CD8-positive, alpha-beta memory T cell (primary cell): ENCODE data around the gene VPS13A. TPM values are rescaled to one million over a fixed set of nuclear protein-coding genes. Genes with fewer than 3 reads are reported as not detected.
"Not testable (repeated sequence)": the region's sequence is repeated elsewhere in the genome, so short reads cannot be mapped to it uniquely, and the experiment has no call there.

ENCODE experiments used
- CTCF ChIA-PET: fragments of 350-600 bp; sonication (Branson Sonifier 250); formaldehyde crosslinking; loops from one replicate; lab custom pipeline; 2021; ENCODE audit warnings: antibody characterized with exemption; lab: Charles Lee
- POLR2A ChIA-PET: fragments of 350-600 bp; sonication (Branson Sonifier 250); formaldehyde crosslinking; loops from one replicate; lab custom pipeline; 2021; ENCODE audit warnings: antibody characterized with exemption; lab: Charles Lee
- DNase-seq, 5 donors: peaks; one replicate each; pipeline versions ENCODE4 v3.0.0 to v3.0.0-alpha.2; 2020 to 2022; ENCODE audit warnings: mixed read lengths in 1 of 5
- H3K27ac ChIP-seq: one replicate; pipeline ENCODE4 v1.7.0; 2013; ENCODE audit warnings: low read depth, mild to moderate bottlenecking, low read length, moderate library complexity
- H3K27me3 ChIP-seq: 2 replicates; pipeline ENCODE4 v1.7.0; 2013; ENCODE audit warnings: low read length, mild to moderate bottlenecking; ENCODE audit not compliant: insufficient read depth, poor library complexity, severe bottlenecking
- H3K36me3 ChIP-seq: 2 replicates; pipeline ENCODE4 v1.7.0; 2013; ENCODE audit warnings: mild to moderate bottlenecking, low read length, moderate library complexity; ENCODE audit not compliant: insufficient read depth
- H3K4me1 ChIP-seq: 2 replicates; pipeline ENCODE4 v1.7.0; 2013; ENCODE audit warnings: mild to moderate bottlenecking, low read length, moderate library complexity; ENCODE audit not compliant: insufficient read depth
- H3K4me3 ChIP-seq: 2 replicates; pipeline ENCODE4 v1.7.0; 2013; ENCODE audit warnings: mild to moderate bottlenecking, low read length
- H3K9me3 ChIP-seq: 2 replicates; pipeline ENCODE4 v1.7.0; 2013; ENCODE audit warnings: mild to moderate bottlenecking, low read length
- H3K27ac Mint-ChIP-seq, 8 donors: one replicate each; pipeline ENCODE4 v1.8.0; 2020 to 2021; ENCODE audit warnings: mixed read lengths in 8 of 8, mild to moderate bottlenecking in 6 of 8, inconsistent platforms in 3 of 8, moderate library complexity in 3 of 8
- H3K27me3 Mint-ChIP-seq, 2 donors: one replicate each; pipeline ENCODE4 v1.8.0; 2020 to 2021; ENCODE audit warnings: mixed read lengths in 2 of 2, mild to moderate bottlenecking in 1 of 2, moderate library complexity in 1 of 2
- H3K36me3 Mint-ChIP-seq, 3 donors: one replicate each; pipeline ENCODE4 v1.8.0; 2020 to 2021; ENCODE audit warnings: mixed read lengths in 3 of 3, inconsistent platforms in 1 of 3, mild to moderate bottlenecking in 1 of 3
- H3K4me1 Mint-ChIP-seq, 3 donors: one replicate each; pipeline ENCODE4 v1.8.0; 2020 to 2021; ENCODE audit warnings: mixed read lengths in 3 of 3, inconsistent platforms in 1 of 3, mild to moderate bottlenecking in 1 of 3
- H3K4me3 Mint-ChIP-seq, 7 donors: one replicate each; pipeline ENCODE4 v1.8.0; 2020 to 2021; ENCODE audit warnings: mixed read lengths in 7 of 7, mild to moderate bottlenecking in 6 of 7, moderate library complexity in 4 of 7, inconsistent platforms in 2 of 7
- H3K9me3 Mint-ChIP-seq, 5 donors: one replicate each; pipeline ENCODE4 v1.8.0; 2020 to 2022; ENCODE audit warnings: mixed read lengths in 5 of 5, mild to moderate bottlenecking in 3 of 5, moderate library complexity in 2 of 5, inconsistent platforms in 1 of 5
- polyA plus RNA-seq: library from polyadenylated mRNA; unstranded; fragments of 300-500 nt; fragmentation: Illumina TruSeq; gene quantifications from one replicate; pipeline ENCODE4 v1.2.3, GENCODE V29; 2021
- total RNA-seq, 2 experiments: library from RNA; stranded (reverse); gene quantifications; one replicate each; pipeline ENCODE4 v1.2.3, GENCODE V29; 2021

Gene VPS13A
- total and polyA plus RNA-seq, 3 experiments from 2014 or later, result 4.4 to 29.8 (median 29.7) TPM

DNA sequence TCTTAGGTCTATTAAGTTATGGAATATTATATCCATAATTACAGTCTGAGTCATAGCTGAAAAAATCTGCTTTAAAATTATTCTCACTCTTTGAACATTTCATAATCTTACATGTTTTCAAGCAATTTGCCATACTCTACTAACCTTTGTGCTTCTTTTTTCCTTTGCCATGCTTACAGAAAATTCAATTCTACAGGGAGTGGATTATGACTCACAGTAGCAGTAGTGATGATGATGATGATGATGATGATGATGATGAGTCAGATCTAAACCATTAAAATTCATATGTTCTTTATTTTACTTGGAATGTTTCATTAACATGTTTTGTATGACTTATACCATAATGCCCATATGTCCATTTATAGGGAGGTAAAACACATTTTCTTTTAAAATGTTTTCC, 207.1 kb downstream of the VPS13A start:
- Mint-ChIP-seq H3K27ac (peak overlapping the region in 1 of 8 donors; percentile 6), H3K4me1 (no peaks in the 10 kb centered on the region), H3K9me3 (no peaks in the 10 kb centered on the region), H3K27me3 (no peaks in the 10 kb centered on the region), H3K4me3 (no peak overlapping the region), H3K36me3 (peaks cover 6 to 27% (median 7%) of the 10 kb centered on the region in 3 donors)
- no peak overlapping the region for H3K4me3 ChIP-seq
- no peaks in the 10 kb centered on the region for H3K4me1 ChIP-seq
- no peaks in the 10 kb centered on the region for H3K36me3 ChIP-seq
- no peaks in the 10 kb centered on the region for H3K9me3 ChIP-seq
- CTCF ChIA-PET, result no interaction called here
- H3K27ac ChIP-seq, result no peak overlapping the region
- DNase-seq, result no peak
- POLR2A ChIA-PET, result no interaction called here
- no peaks in the 10 kb centered on the region for H3K27me3 ChIP-seq

DNA sequence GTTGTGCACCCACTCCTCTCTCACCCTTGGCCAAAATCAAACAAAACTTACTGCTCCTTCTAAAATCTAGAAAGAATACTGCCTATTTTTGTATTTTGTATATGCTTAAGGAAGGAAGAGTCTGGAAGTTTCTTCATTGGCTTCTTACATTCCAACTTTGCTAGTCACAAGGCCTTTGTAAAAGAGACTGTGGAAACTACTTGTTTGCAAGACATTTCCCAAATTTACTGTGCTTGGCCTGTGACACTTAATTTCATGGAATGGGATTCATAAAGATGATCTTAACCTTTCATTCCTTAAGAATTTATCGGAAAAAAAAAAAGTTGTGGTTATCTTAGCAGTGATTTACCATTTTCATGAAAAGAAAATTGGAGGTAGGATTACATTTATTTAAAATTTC, 208.9 kb downstream of the VPS13A start:
- CTCF ChIA-PET, result no interaction called here
- DNase-seq, result no peak
- no peaks in the 10 kb centered on the region for H3K36me3 ChIP-seq
- Mint-ChIP-seq H3K27ac (no peak overlapping the region), H3K9me3 (no peaks in the 10 kb centered on the region), H3K4me1 (no peaks in the 10 kb centered on the region), H3K36me3 (peaks cover 11 to 30% (median 15%) of the 10 kb centered on the region in 3 donors), H3K4me3 (no peak overlapping the region), H3K27me3 (no peaks in the 10 kb centered on the region)
- H3K27me3 ChIP-seq, result no peaks in the 10 kb centered on the region
- POLR2A ChIA-PET, result no interaction called here
- H3K4me1 ChIP-seq, result no peaks in the 10 kb centered on the region
- H3K9me3 ChIP-seq, result no peaks in the 10 kb centered on the region
- H3K4me3 ChIP-seq, result no peak overlapping the region
- H3K27ac ChIP-seq, result no peak overlapping the region

DNA sequence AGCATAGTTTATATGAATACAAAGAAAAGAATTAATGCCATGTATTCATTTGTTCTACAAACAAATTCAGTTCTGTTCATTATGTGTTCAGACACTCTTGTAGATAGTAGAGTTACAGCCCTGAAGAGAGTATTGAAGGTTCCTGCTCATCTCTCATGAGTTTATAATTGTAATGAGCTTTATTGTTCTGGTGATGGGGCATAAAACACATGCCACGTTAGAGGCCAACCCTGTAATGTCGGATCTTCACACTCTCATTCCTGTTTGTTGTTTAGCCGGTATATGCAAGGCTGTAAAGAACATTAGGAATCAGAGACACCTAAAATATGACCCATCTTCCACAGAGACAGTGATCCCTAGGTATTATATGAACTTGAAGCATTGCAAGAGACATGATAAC, 214.5 kb downstream of the VPS13A start:
- H3K9me3 Mint-ChIP-seq, result no peaks in the 10 kb centered on the region
- no peak overlapping the region for H3K27ac Mint-ChIP-seq
- peaks cover 7 to 12% (median 9%) of the 10 kb centered on the region in 3 donors for H3K36me3 Mint-ChIP-seq
- H3K27me3 Mint-ChIP-seq, result no peaks in the 10 kb centered on the region
- H3K9me3 ChIP-seq, result no peaks in the 10 kb centered on the region
- DNase-seq, result no peak
- H3K36me3 ChIP-seq, result no peaks in the 10 kb centered on the region
- no peaks in the 10 kb centered on the region for H3K27me3 ChIP-seq
- H3K4me3 Mint-ChIP-seq, result no peak overlapping the region
- H3K4me3 ChIP-seq, result no peak overlapping the region
- ChIA-PET POLR2A (no interaction called here), CTCF (no interaction called here)
- no peaks in the 10 kb centered on the region for H3K4me1 Mint-ChIP-seq
- no peak overlapping the region for H3K27ac ChIP-seq
- no peaks in the 10 kb centered on the region for H3K4me1 ChIP-seq

DNA sequence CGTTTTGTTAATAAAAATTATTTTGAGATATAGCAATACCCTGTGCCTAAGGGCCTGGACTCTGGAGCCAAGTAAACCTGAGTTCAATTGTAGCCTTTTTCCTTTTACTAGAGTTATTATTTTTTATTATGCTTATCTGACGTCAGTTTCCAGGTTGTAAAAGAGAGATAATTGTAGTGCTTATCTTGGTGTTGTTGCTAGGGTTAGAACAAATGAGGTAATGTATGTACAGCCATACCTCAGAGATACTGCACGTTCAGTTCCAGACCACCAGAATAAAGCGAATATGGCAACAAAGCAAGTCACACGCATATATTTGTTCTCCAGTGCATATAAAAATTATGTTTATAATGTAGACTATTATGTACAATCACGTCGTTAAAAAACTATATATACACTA, 215.0 kb downstream of the VPS13A start:
- Histone ChIP-seq H3K36me3 (no peaks in the 10 kb centered on the region), H3K4me3 (no peak overlapping the region), H3K27ac (no peak overlapping the region), H3K9me3 (no peaks in the 10 kb centered on the region), H3K4me1 (no peaks in the 10 kb centered on the region), H3K27me3 (no peaks in the 10 kb centered on the region)
- no peak for DNase-seq
- CTCF ChIA-PET, result no interaction called here
- H3K4me1 Mint-ChIP-seq, result no peaks in the 10 kb centered on the region
- no peaks in the 10 kb centered on the region for H3K27me3 Mint-ChIP-seq
- H3K4me3 Mint-ChIP-seq, result no peak overlapping the region
- peak overlapping the region in 1 of 8 donors; percentile 12 for H3K27ac Mint-ChIP-seq
- no peaks in the 10 kb centered on the region for H3K9me3 Mint-ChIP-seq
- H3K36me3 Mint-ChIP-seq, result peaks cover 7 to 12% (median 8%) of the 10 kb centered on the region in 3 donors
- POLR2A ChIA-PET, result no interaction called here

DNA sequence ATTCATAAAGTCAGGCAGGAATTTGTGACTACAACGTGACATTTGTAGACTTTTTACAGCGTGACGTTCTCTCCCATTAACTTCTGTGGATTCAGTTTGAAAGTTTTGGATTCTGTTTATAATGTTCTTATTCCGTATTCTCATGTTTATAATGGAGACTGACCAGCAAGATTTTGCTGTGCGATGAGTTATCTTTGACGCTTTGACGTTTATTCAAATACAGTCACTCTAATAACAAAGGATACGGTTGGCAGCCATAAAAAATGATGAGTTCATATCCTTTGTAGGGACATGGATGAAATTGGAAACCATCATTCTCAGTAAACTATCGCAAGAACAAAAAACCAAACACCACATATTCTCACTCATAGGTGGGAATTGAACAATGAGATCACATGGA, 221.2 kb downstream of the VPS13A start:
- CTCF ChIA-PET, H3K27ac ChIP-seq, H3K9me3 Mint-ChIP-seq, POLR2A ChIA-PET, DNase-seq, H3K9me3 ChIP-seq, H3K4me1 Mint-ChIP-seq, H3K4me3 ChIP-seq, H3K4me3 Mint-ChIP-seq, H3K4me1 ChIP-seq, H3K27ac Mint-ChIP-seq, H3K36me3 Mint-ChIP-seq, H3K27me3 ChIP-seq, H3K36me3 ChIP-seq, H3K27me3 Mint-ChIP-seq: not testable (repeated sequence)

DNA sequence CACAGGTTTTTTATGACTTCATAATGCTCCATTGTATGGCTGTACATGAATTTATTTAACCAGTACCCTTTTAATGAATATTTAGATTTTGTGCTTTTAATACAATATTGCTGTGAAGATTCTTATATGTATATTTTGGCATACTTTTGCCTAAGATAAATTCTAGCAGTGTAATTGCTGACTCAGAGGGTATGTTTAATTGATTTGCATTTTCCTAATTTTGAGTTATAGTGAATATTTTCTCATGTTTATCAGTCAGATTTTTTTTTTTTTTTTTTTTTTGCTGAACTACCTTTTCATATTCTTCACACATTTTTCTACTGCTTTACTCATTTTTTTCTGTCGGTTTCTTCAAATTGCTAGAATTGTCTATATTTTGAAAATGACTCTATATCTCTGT, 222.6 kb downstream of the VPS13A start:
- no peaks in the 10 kb centered on the region for H3K27me3 Mint-ChIP-seq
- Histone ChIP-seq H3K36me3 (no peaks in the 10 kb centered on the region), H3K4me3 (no peak overlapping the region), H3K27me3 (no peaks in the 10 kb centered on the region), H3K27ac (no peak overlapping the region), H3K9me3 (no peaks in the 10 kb centered on the region), H3K4me1 (no peaks in the 10 kb centered on the region)
- DNase-seq, result no peak
- H3K4me1 Mint-ChIP-seq, result no peaks in the 10 kb centered on the region
- no peak overlapping the region for H3K27ac Mint-ChIP-seq
- ChIA-PET POLR2A (no interaction called here), CTCF (no interaction called here)
- H3K4me3 Mint-ChIP-seq, result no peak overlapping the region
- H3K9me3 Mint-ChIP-seq, result no peaks in the 10 kb centered on the region
- H3K36me3 Mint-ChIP-seq, result peaks cover 5 to 15% (median 14%) of the 10 kb centered on the region in 3 donors

DNA sequence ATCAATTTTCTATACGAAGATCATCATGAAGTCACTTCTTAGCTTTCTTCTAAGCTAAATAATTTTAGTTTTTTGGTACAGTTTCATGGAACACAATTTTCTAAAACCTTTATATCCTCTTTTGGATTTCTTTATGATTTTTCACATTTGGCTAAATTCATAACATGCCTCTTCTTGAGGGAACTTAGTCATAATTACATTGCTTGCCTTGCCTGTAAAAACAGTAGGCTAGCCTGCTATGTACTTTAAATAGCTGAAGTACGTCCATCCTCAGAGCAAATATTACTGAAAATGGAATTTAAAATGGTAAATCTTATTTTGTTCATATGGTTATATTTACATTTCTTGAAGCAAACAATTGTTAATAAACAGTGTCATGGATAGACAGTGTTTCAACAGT, 225.0 kb downstream of the VPS13A start:
- Histone ChIP-seq H3K4me1 (no peaks in the 10 kb centered on the region), H3K27ac (no peak overlapping the region), H3K9me3 (no peaks in the 10 kb centered on the region), H3K27me3 (no peaks in the 10 kb centered on the region), H3K36me3 (no peaks in the 10 kb centered on the region), H3K4me3 (no peak overlapping the region)
- H3K9me3 Mint-ChIP-seq, result no peaks in the 10 kb centered on the region
- H3K4me1 Mint-ChIP-seq, result no peaks in the 10 kb centered on the region
- H3K27me3 Mint-ChIP-seq, result no peaks in the 10 kb centered on the region
- H3K27ac Mint-ChIP-seq, result no peak overlapping the region
- ChIA-PET POLR2A (no interaction called here), CTCF (no interaction called here)
- DNase-seq, result no peak
- peaks cover 18 to 36% (median 34%) of the 10 kb centered on the region in 3 donors for H3K36me3 Mint-ChIP-seq
- no peak overlapping the region for H3K4me3 Mint-ChIP-seq

DNA sequence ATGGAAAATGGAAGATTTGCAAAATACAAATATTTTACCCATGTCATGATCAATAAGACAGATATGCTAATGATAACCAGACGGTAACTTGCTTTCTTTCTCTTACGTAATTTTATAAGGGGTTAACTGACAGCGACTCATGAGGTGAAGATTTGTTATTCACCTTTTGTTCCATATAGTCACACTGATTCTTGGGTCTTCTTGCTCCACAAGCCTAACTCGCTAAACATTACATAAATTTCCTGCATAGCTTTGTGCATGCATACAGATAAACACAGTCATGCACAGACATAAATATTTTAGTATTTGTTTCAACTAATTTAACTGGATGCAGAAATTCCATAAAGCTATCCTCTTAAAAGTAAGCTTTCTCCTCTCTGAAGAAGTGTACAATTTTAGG, 225.9 kb downstream of the VPS13A start:
- Mint-ChIP-seq H3K36me3 (peaks cover 24 to 43% (median 42%) of the 10 kb centered on the region in 3 donors), H3K27ac (no peak overlapping the region), H3K9me3 (peaks cover 0 to 2% (median 0%) of the 10 kb centered on the region in 5 donors), H3K4me1 (no peaks in the 10 kb centered on the region), H3K4me3 (no peak overlapping the region), H3K27me3 (no peaks in the 10 kb centered on the region)
- H3K27ac ChIP-seq, result no peak overlapping the region
- H3K36me3 ChIP-seq, result no peaks in the 10 kb centered on the region
- no peaks in the 10 kb centered on the region for H3K4me1 ChIP-seq
- H3K9me3 ChIP-seq, result no peaks in the 10 kb centered on the region
- no peak overlapping the region for H3K4me3 ChIP-seq
- ChIA-PET POLR2A (no interaction called here), CTCF (no interaction called here)
- DNase-seq, result no peak
- H3K27me3 ChIP-seq, result no peaks in the 10 kb centered on the region

DNA sequence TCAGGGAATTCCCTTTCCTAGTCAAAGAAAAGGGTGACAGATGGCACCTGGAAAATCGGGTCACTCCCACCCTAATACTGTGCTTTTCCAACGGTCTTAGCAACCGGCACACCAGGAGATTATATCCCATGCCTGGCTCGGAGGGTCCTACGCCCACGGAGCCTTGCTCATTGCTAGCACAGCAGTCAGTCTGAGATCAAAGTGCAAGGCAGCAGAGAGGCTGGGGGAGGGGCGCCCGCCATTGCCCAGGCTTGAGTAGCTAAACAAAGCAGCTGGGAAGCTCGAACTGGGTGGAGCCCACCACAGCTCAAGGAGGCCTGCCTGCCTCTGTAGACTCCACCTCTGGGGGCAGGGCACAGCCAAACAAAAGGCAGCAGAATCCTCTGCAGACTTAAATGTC, 231.2 kb downstream of the VPS13A start:
- H3K27me3 Mint-ChIP-seq, H3K4me3 ChIP-seq, DNase-seq, CTCF ChIA-PET, H3K9me3 ChIP-seq, H3K27me3 ChIP-seq, H3K4me1 ChIP-seq, H3K4me3 Mint-ChIP-seq, H3K4me1 Mint-ChIP-seq, H3K36me3 ChIP-seq, POLR2A ChIA-PET, H3K27ac ChIP-seq, H3K9me3 Mint-ChIP-seq: not testable (repeated sequence)
- H3K27ac Mint-ChIP-seq, result peak overlapping the region in 1 of 8 donors; percentile 57
- H3K36me3 Mint-ChIP-seq, result peaks cover 26 to 52% (median 44%) of the 10 kb centered on the region in 3 donors
